ENCODE measurements around the gene C19orf12.
A peak's percentile ranks its signal among the peaks of the same experiment; 100 is the strongest.

Gene C19orf12

GRCh38 chr19:29714953-29715700, at the start of gene C19orf12:
C19orf12 (minus strand) TSS chr19:29715261; CDS start chr19:29708413, 6,848 bp downstream.
- DNase-seq (ENCODE audit: low read depth) = peak; percentile 45

- no peak for DNase-seq (ENCODE audit: low read depth)
Observed at GRCh38 chr19:29764361-29764760, 49.3 kb upstream of the C19orf12 start.

GRCh38 chr19:29763196-29763595, 48.1 kb upstream of the C19orf12 start:
- no peak for DNase-seq (ENCODE audit: low read depth)

- DNase-seq (ENCODE audit: low read depth) = no peak
Observed at GRCh38 chr19:29761575-29762232, 46.6 kb upstream of the C19orf12 start.

- DNase-seq (ENCODE audit: low read depth) = no peak
Observed at GRCh38 chr19:29760752-29761502, 45.9 kb upstream of the C19orf12 start.

GRCh38 chr19:29759359-29759758, 44.3 kb upstream of the C19orf12 start:
- DNase-seq (ENCODE audit: low read depth) = no peak

GRCh38 chr19:29758863-29759262, 43.8 kb upstream of the C19orf12 start:
- DNase-seq (ENCODE audit: low read depth) = no peak

- no peak for DNase-seq (ENCODE audit: low read depth)
Observed at GRCh38 chr19:29757551-29757950, 42.5 kb upstream of the C19orf12 start.

GRCh38 chr19:29753934-29754305, 38.9 kb upstream of the C19orf12 start:
- no peak for DNase-seq (ENCODE audit: low read depth)

- no peak for DNase-seq (ENCODE audit: low read depth)
Observed at GRCh38 chr19:29753190-29753933, 38.3 kb upstream of the C19orf12 start.

GRCh38 chr19:29752450-29753025, 37.5 kb upstream of the C19orf12 start:
- no peak for DNase-seq (ENCODE audit: low read depth)

- no peak for DNase-seq (ENCODE audit: low read depth)
Observed at GRCh38 chr19:29751932-29752331, 36.9 kb upstream of the C19orf12 start.

- no peak for DNase-seq (ENCODE audit: low read depth)
Observed at GRCh38 chr19:29750001-29750400, 34.9 kb upstream of the C19orf12 start.

GRCh38 chr19:29748996-29749849, 34.2 kb upstream of the C19orf12 start:
- DNase-seq (ENCODE audit: low read depth) = no peak

GRCh38 chr19:29745253-29745652, 30.2 kb upstream of the C19orf12 start:
- no peak for DNase-seq (ENCODE audit: low read depth)

GRCh38 chr19:29743681-29744080, 28.6 kb upstream of the C19orf12 start:
- DNase-seq (ENCODE audit: low read depth) = no peak

- no peak for DNase-seq (ENCODE audit: low read depth)
Observed at GRCh38 chr19:29741776-29742175, 26.7 kb upstream of the C19orf12 start.

GRCh38 chr19:29741226-29741625, 26.2 kb upstream of the C19orf12 start:
- no peak for DNase-seq (ENCODE audit: low read depth)

- no peak for DNase-seq (ENCODE audit: low read depth)
Observed at GRCh38 chr19:29737461-29738000, 22.5 kb upstream of the C19orf12 start.

GRCh38 chr19:29735829-29736228, 20.8 kb upstream of the C19orf12 start:
- DNase-seq (ENCODE audit: low read depth) = no peak
